Vagina (tissue), 2 donors: Measurements from ENCODE around the gene RPTOR. TPM values are rescaled to one million over a fixed set of nuclear protein-coding genes. Genes with fewer than 3 reads are reported as not detected.

ENCODE experiments used
- DNase-seq, 2 donors: peaks; one replicate each; pipeline ENCODE4 v3.0.0-alpha.2; 2017; ENCODE audit errors: extremely low spot score in 2 of 2
- H3K27ac ChIP-seq: fragments of 200-600 bp; sonication (generic); one replicate; pipeline ENCODE4 v1.5.1; 2019
- H3K27me3 ChIP-seq: fragments of 200-600 bp; sonication (generic); one replicate; pipeline ENCODE4 v1.5.1; 2019
- H3K36me3 ChIP-seq, 2 donors: fragments of 200-600 bp; sonication (generic); one replicate each; pipeline ENCODE4 v1.5.1; 2017 to 2019
- H3K4me1 ChIP-seq: fragments of 200-600 bp; sonication (generic); one replicate; pipeline ENCODE4 v1.5.1; 2019
- H3K4me3 ChIP-seq, 2 donors: fragments of 200-600 bp; sonication (generic); 1 replicate in 1 of 2; 2 replicates in 1 of 2; pipeline ENCODE4 v1.5.1; 2016 to 2019
- H3K9me3 ChIP-seq: fragments of 200-600 bp; sonication (generic); one replicate; pipeline ENCODE4 v1.5.1; 2019
- CTCF ChIP-seq, 3 experiments: fragments of 450-650 bp in 2 of 3; fragments of 200-600 bp in 1 of 3; sonication (generic) in 1 of 3; IDR thresholded peaks; one replicate each; pipeline ENCODE4 v1.5.1; 2017 to 2019; ENCODE audit warnings: antibody characterized with exemption in 3 of 3, mild to moderate bottlenecking in 2 of 3, moderate library complexity in 2 of 3
- POLR2A ChIP-seq, 2 donors: fragments of 450-650 bp; IDR thresholded peaks; one replicate each; pipeline ENCODE4 v1.6.1; 2017; ENCODE audit warnings: antibody characterized with exemption in 2 of 2, mild to moderate bottlenecking in 2 of 2, moderate library complexity in 2 of 2
- POLR2AphosphoS5 ChIP-seq, 2 donors: sonication (generic); formaldehyde crosslinking; IDR thresholded peaks; one replicate each; pipeline ENCODE4 v1.9.0; 2017; ENCODE audit warnings: antibody characterized with exemption in 2 of 2, mild to moderate bottlenecking in 2 of 2, low read depth in 1 of 2; ENCODE audit not compliant: insufficient read depth in 1 of 2
- intact Hi-C: fragments of 100-400 bp; cut with DNase I; formaldehyde crosslinking; loops from one replicate; pipeline ENCODE4 v1.15.1; 2023
- total RNA-seq: library from RNA; depleted of rRNA; stranded (reverse); fragments of >200 nt; gene quantifications from one replicate; pipeline ENCODE4 v1.2.3, GENCODE V29; 2016

RPTOR gene
- total RNA-seq, 1 donor from 2014 or later: 38.3 TPM

DNA sequence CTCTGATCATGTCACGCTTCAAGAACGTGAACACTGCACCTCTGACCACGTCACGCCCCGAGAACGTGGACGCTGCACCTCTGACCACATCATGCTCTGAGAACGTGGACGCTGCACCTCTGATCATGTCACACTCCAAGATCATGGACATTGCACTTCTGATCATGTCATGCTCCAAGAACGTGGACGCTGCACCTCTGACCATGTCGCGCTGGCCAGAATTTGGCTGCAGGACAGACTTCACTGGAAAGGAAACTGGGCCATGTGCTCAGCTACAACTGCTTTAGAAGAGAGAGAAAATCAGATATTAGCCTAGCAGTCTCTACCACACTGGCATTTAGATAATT is 182.7 kb downstream of the RPTOR start:
- Histone ChIP-seq H3K4me1 (no peaks in the 10 kb centered on the region), H3K36me3 (no peaks in the 10 kb centered on the region), H3K9me3 (no peaks in the 10 kb centered on the region), H3K4me3 (no peak overlapping the region), H3K27ac (no peak overlapping the region), H3K27me3 (no peaks in the 10 kb centered on the region)
- intact Hi-C loops: no loop called here
- DNase-seq: no peak
- no peak for TF ChIP-seq POLR2A (IDR thresholded peaks at IDR 0.05)
- no peak for TF ChIP-seq POLR2AphosphoS5 (IDR thresholded peaks at IDR 0.05; ENCODE audit: insufficient read depth in 1 of 2, low read depth in 1 of 2)
- no peak for TF ChIP-seq CTCF (IDR thresholded peaks at IDR 0.05)

GRCh38 chr17:80729016-80729415 is 184.4 kb downstream of the RPTOR start:
- no peaks in the 10 kb centered on the region for H3K36me3 ChIP-seq
- DNase-seq: no peak
- H3K9me3 ChIP-seq: no peaks in the 10 kb centered on the region
- H3K27ac ChIP-seq: no peak overlapping the region
- intact Hi-C loops: no loop called here
- H3K27me3 ChIP-seq: no peaks in the 10 kb centered on the region
- no peaks in the 10 kb centered on the region for H3K4me1 ChIP-seq
- no peak overlapping the region for H3K4me3 ChIP-seq
- no peak for TF ChIP-seq CTCF (IDR thresholded peaks at IDR 0.05)
- no peak for TF ChIP-seq POLR2AphosphoS5 (IDR thresholded peaks at IDR 0.05; ENCODE audit: insufficient read depth in 1 of 2, low read depth in 1 of 2)
- no peak for TF ChIP-seq POLR2A (IDR thresholded peaks at IDR 0.05)

DNA sequence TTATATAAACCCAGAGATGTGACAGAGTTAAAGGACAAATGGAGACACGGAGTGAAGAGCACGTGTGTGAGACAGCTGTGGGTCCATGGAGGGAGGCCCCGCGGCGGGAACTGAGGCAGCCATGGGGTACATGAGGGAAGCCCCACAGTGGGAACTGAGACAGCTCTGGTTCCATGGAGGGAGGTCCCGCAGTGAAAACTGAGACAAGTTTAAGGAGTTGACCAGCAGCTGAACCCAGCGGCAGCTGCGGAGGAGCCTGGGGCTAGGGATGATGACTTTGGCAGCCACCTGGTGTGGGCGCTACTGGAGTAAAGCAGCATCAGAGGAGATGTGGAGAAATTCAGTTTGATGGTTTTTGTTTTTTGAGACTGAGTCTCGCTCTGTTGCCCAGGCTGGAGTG is 185.1 kb downstream of the RPTOR start:
- no peak for DNase-seq
- H3K4me3 ChIP-seq: no peak overlapping the region
- H3K27me3 ChIP-seq: no peaks in the 10 kb centered on the region
- TF ChIP-seq POLR2A (IDR thresholded peaks at IDR 0.05) (no peak), POLR2AphosphoS5 (IDR thresholded peaks at IDR 0.05; ENCODE audit: insufficient read depth in 1 of 2, low read depth in 1 of 2) (no peak), CTCF (IDR thresholded peaks at IDR 0.05) (no peak)
- intact Hi-C loops: no loop called here
- H3K9me3 ChIP-seq: no peaks in the 10 kb centered on the region
- H3K36me3 ChIP-seq: no peaks in the 10 kb centered on the region
- no peaks in the 10 kb centered on the region for H3K4me1 ChIP-seq
- H3K27ac ChIP-seq: no peak overlapping the region

GRCh38 chr17:80730739-80731138 is 186.1 kb downstream of the RPTOR start:
- DNase-seq: no peak
- intact Hi-C loops: no loop called here
- H3K4me1 ChIP-seq: no peaks in the 10 kb centered on the region
- no peaks in the 10 kb centered on the region for H3K9me3 ChIP-seq
- H3K4me3 ChIP-seq: no peak overlapping the region
- H3K36me3 ChIP-seq: no peaks in the 10 kb centered on the region
- H3K27ac ChIP-seq: no peak overlapping the region
- no peaks in the 10 kb centered on the region for H3K27me3 ChIP-seq
- TF ChIP-seq POLR2AphosphoS5 (IDR thresholded peaks at IDR 0.05; ENCODE audit: insufficient read depth in 1 of 2, low read depth in 1 of 2) (no peak), CTCF (IDR thresholded peaks at IDR 0.05) (no peak), POLR2A (IDR thresholded peaks at IDR 0.05) (no peak)

GRCh38 chr17:80731323-80731722 is 186.7 kb downstream of the RPTOR start:
- no peaks in the 10 kb centered on the region for H3K9me3 ChIP-seq
- H3K27me3 ChIP-seq: no peaks in the 10 kb centered on the region
- no peaks in the 10 kb centered on the region for H3K36me3 ChIP-seq
- no peaks in the 10 kb centered on the region for H3K4me1 ChIP-seq
- no peak for DNase-seq
- TF ChIP-seq POLR2A (IDR thresholded peaks at IDR 0.05): no peak
- TF ChIP-seq CTCF (IDR thresholded peaks at IDR 0.05): no peak
- TF ChIP-seq POLR2AphosphoS5 (IDR thresholded peaks at IDR 0.05; ENCODE audit: insufficient read depth in 1 of 2, low read depth in 1 of 2): no peak
- H3K4me3 ChIP-seq: no peak overlapping the region
- intact Hi-C loops: no loop called here
- no peak overlapping the region for H3K27ac ChIP-seq
